COR-L47 (cell line): ENCODE measurements around the gene AP5B1.
A peak's percentile ranks its signal among the peaks of the same experiment; 100 is the strongest.
"Not testable (repeated sequence)": the region's sequence is repeated elsewhere in the genome, so short reads cannot be mapped to it uniquely, and the experiment has no call there.

Experiments
- DNase-seq: peaks from one replicate; lab custom pipeline; 2025; lab: John Stamatoyannopoulos, UW

Gene AP5B1

DNA sequence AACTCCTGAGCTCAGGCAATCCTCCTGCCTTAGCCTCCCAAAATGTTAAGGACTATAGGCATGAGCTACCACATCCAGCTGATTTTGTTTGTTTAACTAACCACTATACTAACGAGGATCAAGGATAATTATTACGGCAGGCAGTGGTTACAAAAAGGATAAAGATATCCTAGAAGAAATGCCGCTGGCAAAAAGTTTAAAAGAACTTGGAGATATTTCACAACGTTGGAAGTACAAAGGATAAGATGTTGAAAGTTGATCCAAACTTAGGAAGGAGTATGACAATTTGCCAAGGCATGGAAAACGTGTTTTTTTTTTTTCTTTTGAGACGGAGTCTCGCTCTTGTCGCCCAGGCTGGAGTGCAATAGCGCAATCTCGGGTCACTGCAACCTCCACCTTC, 13.4 kb downstream of the AP5B1 start:
- no peak for DNase-seq

DNA sequence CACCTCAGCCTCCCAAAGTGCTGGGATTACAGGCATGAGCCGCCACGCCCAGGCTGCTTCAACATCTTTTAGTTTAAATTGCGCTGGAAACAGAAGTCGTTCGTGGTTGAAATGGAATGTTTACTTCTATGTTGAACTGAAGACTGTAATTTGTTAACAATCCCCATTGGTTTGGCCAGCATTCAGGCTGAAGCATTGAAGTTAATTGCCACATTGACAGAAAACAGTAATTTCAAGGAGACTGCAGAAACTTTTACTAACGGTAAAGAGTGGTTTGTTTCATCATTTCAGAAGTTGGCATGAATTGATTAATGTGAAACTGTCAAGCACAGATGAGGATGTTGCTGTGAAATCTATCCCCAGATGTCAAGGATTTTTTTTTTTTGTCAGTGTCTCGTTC, 14.2 kb downstream of the AP5B1 start:
- no peak for DNase-seq

GRCh38 chr11:65764434-65764833, 16.3 kb downstream of the AP5B1 start:
- DNase-seq: no peak

DNA sequence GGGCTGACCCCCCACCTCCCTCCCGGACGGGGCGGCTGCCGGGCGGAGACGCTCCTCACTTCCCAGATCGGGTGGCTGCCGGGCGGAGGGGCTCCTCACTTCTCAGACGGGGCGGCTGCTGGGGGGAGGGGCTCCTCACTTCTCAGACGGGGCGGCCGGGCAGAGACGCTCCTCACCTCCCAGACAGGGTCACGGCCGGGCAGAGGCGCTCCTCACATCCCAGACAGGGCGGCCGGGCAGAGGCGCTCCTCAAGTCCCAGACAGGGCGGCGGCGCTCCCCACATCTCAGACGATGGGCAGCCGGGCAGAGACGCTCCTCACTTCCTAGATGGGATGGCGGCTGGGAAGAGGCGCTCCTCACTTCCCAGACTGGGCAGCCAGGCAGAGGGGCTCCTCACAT, 18.0 kb downstream of the AP5B1 start:
- not testable (repeated sequence) for DNase-seq

DNA sequence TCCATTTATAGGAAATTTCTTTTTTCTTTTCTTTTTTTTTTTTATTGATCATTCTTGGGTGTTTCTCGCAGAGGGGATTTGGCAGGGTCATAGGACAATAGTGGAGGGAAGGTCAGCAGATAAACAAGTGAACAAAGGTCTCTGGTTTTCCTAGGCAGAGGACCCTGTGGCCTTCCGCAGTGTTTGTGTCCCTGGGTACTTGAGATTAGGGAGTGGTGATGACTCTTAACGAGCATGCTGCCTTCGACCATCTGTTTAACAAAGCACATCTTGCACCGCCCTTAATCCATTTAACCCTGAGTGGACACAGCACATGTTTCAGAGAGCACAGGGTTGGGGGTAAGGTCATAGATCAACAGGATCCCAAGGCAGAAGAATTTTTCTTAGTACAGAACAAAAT, 18.6 kb downstream of the AP5B1 start:
- DNase-seq: not testable (repeated sequence)

DNA sequence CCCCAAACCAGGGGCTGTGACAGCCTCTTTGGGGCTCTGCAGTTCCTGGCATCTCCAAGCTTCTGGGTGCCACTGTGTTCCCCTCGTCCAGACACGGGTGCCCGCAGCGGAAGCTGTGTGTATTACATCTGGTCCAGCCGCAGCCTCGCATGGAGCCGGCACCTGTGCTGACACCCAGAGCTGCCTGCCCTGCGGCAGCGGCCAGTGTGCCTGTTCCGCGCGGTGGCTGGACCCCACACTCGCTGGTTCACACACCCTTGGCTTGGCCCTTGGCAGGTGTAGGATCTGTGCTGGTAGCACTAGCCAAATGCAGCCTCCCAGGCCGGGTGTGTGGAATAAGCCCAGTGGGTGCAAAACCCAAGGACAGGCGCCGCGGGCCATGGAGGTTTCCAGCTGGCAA, 35.7 kb downstream of the AP5B1 start:
- no peak for DNase-seq

DNA sequence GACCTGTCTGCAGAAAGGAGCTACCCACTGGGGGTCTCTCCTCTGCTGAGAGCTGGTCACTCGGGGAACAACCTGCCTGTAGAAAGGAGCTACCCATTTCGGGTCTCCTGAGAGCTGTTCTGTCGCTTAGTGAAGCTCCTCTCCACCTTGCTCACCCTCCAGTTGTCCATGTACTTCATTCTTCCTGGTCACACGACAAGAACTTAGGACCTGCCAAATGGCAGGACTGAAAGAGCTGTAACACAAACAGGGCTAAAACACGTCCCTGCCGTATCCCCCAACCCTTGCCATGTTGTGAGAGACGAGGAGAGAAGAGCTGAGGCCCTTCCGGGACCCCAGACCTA, 36.1 kb downstream of the AP5B1 start:
- DNase-seq: no peak

GRCh38 chr11:65744026-65744698, 36.6 kb downstream of the AP5B1 start:
- peak; percentile 42 for DNase-seq

DNA sequence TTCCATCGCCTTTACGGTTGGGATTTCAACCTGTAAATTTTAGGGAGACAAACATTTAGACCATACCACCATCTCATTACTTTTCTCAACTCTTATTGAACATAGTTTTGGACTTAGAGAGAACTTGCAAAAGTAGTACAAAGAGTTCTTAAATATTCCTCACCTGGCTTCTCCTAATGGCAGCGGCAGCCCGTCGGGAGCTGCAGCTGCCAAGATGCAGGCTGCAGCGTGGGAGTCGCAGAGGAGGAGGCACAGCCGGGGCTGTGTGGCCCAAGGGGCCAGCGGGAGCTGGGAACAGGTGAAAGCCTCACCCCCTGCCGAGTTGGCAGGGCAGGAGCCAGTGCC, 37.1 kb downstream of the AP5B1 start:
- DNase-seq: no peak

- DNase-seq: no peak
These were observed 38.4 kb downstream of the AP5B1 start for GRCh38 chr11:65742353-65742752.

GRCh38 chr11:65741185-65741584, 39.6 kb downstream of the AP5B1 start:
- no peak for DNase-seq

DNA sequence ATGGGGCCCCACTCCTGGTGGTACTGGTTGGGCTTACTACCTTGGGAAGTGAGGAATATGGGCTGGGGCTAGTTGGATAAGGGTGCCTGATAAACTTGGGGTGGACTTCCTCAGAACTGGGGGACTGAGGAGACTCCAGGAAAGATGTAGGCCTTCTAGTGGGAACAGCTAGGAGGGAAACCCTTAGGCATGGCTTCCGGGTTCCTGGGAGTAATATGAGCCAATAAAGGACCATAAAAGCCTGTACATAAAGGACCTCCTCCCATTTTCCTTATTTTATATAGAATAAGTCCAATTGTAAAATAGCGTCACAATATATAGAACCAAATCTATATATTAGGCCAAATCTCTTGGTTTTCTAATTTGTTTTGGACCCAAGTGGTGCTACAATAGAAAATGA, 41.8 kb downstream of the AP5B1 start:
- no peak for DNase-seq

- DNase-seq: no peak
These were observed 44.0 kb downstream of the AP5B1 start for GRCh38 chr11:65736810-65737209.

- not testable (repeated sequence) for DNase-seq
These were observed 45.7 kb downstream of the AP5B1 start for GRCh38 chr11:65735111-65735510.

GRCh38 chr11:65730461-65730860, 50.3 kb downstream of the AP5B1 start:
- DNase-seq: no peak

DNA sequence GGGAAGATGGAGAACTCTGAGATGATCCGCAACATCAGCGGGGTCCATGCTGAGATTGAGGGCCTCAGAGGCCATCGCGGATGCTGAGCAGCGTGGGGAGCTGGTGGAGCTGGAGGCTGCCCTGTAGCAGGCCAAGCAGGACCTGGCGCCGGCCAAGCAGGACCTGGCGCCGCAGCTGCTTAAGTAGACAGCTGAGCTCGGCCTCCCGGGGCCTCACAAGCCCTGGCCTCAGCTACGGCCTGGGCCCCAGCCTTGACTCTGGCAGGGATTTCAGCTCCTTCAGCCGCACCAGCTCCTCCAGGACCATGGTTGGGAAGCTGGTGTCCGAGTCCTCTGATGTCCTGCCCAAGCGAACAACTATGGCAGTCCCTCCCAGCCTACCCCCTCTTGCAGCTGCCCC, 52.9 kb downstream of the AP5B1 start:
- no peak for DNase-seq

GRCh38 chr11:65726660-65727059, 54.1 kb downstream of the AP5B1 start:
- no peak for DNase-seq
